GM12875 (cell line): ENCODE data around the gene ARVCF.

Source experiments
- H3K4me3 ChIP-seq: one replicate; pipeline ENCODE4 v1.5.1; 2011; ENCODE audit warnings: low read depth, low read length, control low read depth
- CTCF ChIP-seq: IDR thresholded peaks from 2 replicates; pipeline ENCODE4 v1.5.1; 2011; ENCODE audit warnings: low read depth, mild to moderate bottlenecking, control low read depth, inconsistent platforms, low read length, moderate library complexity, borderline replicate concordance; ENCODE audit not compliant: insufficient read depth

The ARVCF gene

DNA sequence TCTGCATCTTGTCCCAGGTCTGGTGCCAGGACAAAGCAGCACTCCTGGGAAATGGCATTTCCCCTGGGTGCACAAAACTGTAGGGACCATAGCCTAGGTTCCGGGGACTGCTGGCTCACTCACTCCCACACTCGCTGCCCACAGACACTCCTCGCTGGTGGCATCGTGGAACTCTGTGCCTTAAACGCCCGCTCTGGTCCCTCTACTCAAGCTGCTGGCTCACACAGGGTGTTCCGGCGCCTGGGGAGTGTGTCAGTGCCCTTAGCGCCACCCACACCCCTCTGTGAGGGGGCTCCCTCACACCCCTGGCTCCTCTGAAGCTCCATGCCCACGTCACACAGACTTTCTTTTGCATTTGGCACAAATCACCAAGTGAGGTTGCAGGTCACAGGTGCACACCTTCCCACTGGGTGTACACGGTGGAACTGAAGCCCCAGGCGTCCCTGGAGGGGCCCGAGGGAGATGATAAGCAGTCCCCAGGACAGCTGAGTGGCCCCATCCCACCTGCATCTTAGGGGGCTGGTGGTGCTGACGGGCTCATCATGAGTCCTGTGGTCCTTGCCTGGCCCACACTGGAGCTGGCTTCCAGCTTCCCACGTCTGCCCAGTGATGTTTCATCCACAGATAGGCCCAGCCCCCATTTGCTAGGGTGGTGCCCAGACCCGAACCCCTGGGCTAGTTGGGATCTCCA, 40.2 kb upstream of the ARVCF start:
- TF ChIP-seq CTCF = no peak
- H3K4me3 ChIP-seq = no peak overlapping the region

GRCh38 chr22:20056161-20056560, 39.5 kb upstream of the ARVCF start:
- no peak for TF ChIP-seq CTCF
- no peak overlapping the region for H3K4me3 ChIP-seq

DNA sequence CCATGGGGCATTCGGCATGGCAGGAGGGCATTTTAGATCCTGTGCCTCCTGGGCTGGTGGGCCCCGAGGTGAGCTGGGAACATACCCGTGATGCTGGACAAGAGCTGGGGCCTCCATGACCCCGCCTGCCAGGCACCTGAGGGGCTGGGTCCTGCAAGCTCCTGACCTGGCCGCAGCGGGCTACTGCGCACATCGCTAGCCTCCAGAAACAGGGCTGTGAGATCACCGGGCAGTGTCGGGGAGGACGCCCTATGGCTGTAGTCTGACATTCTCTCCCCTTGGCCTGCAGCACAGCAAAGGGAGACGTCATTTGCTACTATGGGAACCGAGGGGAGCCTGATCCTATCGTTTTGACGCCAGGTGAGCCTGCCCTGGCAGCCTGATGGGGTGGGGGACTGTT, 39.0 kb upstream of the ARVCF start:
- H3K4me3 ChIP-seq = no peak overlapping the region
- no peak for TF ChIP-seq CTCF

DNA sequence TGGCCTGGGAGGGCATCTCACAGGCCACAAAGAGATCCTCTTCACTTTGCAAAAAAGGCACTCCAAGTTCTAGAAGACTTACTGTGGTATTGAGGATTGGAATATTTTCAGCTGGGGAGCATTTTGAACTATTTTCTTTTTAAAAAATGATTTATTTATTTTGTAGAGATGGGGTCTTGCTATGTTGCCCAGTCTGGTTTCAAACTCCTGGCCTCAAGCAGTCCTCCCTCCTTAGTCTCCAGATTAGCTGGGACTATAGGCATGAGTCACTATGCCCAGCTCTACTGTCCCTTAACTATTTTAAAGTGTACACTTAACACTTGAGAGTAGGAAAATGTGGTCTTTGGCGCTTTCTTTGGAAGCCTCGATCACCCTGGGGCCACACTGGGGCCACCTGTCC, 38.5 kb upstream of the ARVCF start:
- H3K4me3 ChIP-seq = no peak overlapping the region
- TF ChIP-seq CTCF = no peak

DNA sequence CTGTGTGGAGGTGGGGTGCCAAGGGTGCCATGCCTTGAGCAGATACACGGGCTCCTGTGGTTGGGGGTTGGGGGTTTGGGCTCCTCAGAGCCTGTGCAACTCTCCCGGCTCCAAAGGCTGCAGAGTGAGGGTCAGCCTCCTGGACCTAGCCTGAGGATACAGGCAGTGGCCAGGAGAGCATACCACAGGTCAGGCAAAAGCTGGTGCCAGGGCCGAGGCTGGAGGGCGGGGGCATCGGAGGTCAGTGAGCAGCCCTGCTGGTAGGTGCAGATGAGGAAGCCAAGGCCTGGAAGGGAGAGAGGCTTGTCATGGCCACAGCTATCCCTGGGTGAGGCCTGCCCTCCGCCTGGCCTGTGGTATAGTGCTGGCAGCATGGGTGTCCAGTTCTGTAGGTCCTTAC, 37.9 kb upstream of the ARVCF start:
- no peak overlapping the region for H3K4me3 ChIP-seq

DNA sequence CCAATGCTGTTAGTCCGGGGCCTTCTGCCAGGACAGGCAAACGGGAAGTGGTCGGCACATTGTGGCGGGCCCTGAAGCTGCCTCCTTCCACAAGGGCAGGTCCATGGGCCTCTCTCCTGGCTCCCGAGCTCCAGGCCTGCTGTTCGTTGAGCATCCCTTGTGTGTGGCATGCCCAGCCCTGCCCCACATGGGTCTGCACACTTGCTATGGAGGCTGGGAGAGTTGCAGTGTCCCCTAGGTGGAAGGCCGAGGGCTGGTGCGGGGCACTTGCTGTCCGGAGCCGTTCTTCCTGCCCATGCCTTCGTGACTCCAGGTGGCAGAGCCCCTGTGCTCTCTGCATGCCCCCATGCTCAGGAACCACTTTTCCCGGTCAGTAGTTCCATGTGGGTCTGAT, 37.4 kb upstream of the ARVCF start:
- no peak for TF ChIP-seq CTCF
- H3K4me3 ChIP-seq = no peak overlapping the region

More for the DNA sequence above, 37.9 kb upstream of the ARVCF start:
- no peak for TF ChIP-seq CTCF

DNA sequence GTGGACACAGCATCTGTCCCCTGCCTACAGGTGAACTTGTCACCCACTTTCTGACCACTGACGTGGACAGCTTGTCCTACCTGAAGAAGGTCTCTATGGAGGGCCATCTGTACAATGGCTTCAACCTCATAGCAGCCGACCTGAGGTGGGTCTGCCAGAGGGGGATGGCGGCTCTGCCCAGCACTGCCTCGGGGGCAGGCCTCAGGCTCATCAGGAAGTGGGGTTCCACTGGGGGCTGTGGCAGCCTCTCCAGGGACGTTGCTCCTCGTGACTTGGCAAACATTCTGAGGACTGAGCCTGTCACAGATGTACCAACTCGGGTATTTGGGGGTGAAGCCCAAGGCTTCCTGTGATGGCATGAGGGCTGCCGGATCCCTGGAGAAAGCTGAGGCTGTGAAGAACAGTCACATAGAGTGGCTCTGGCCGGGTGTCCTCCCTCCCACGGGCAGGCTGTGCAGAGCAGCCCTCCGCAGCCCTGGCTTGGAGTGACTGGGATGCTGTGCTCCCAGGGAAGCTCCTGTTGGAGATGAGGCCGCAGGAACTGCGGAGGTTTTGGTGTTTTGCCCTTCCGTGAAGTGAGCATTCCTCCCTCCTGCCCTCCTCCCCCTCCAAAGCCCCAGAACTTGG, 36.9 kb upstream of the ARVCF start:
- TF ChIP-seq CTCF = no peak

More for the DNA sequence above, 36.9 kb upstream of the ARVCF start:
- no peak overlapping the region for H3K4me3 ChIP-seq
